OCI-LY7 (cell line): ENCODE results near the gene SAMM50.

Experiments
- CTCF ChIP-seq: fragments of 200-600 bp; sonication (generic); conservative IDR thresholded peaks from 2 replicates; pipeline ENCODE4 v1.5.1; 2014; ENCODE audit warnings: mild to moderate bottlenecking, antibody characterized with exemption, low read length, moderate library complexity, mixed read lengths
- EZH2phosphoT487 ChIP-seq: fragments of 200-600 bp; sonication (generic); IDR thresholded peaks from 2 replicates; pipeline ENCODE4 v1.6.1; 2018; ENCODE audit warnings: low read depth, borderline replicate concordance, mild to moderate bottlenecking, mixed run types, antibody characterized with exemption, low read length, moderate library complexity, mixed read lengths

- TF ChIP-seq CTCF = no peak
- TF ChIP-seq EZH2phosphoT487 = no peak
These were observed 41.7 kb downstream of the SAMM50 start for GRCh38 chr22:43996981-43997265.
